Fibroblast of the conjunctiva (primary cell): Measurements from ENCODE around the gene EHD4.

Source experiments
- DNase-seq: peaks from one replicate; pipeline ENCODE4 v3.0.0-alpha.2; 2010; ENCODE audit warnings: low read depth

The EHD4 gene

GRCh38 chr15:41994772-41995475, 22.6 kb upstream of the EHD4 start:
- no peak for DNase-seq

GRCh38 chr15:41994171-41994650, 21.9 kb upstream of the EHD4 start:
- no peak for DNase-seq

- DNase-seq, result no peak
Observed at GRCh38 chr15:41993472-41994170, 21.3 kb upstream of the EHD4 start.

GRCh38 chr15:41992803-41993190, 20.4 kb upstream of the EHD4 start:
- DNase-seq, result no peak

GRCh38 chr15:41992151-41992802, 19.9 kb upstream of the EHD4 start:
- no peak for DNase-seq

GRCh38 chr15:41990691-41991090, 18.3 kb upstream of the EHD4 start:
- DNase-seq, result no peak

- no peak for DNase-seq
Observed at GRCh38 chr15:41990243-41990605, 17.9 kb upstream of the EHD4 start.

GRCh38 chr15:41989573-41990242, 17.4 kb upstream of the EHD4 start:
- peak; percentile 62 for DNase-seq

GRCh38 chr15:41988896-41989572, 16.7 kb upstream of the EHD4 start:
- DNase-seq, result no peak

GRCh38 chr15:41987925-41988275, 15.5 kb upstream of the EHD4 start:
- DNase-seq, result no peak

- DNase-seq, result no peak
Observed at GRCh38 chr15:41987246-41987924, 15.0 kb upstream of the EHD4 start.

- no peak for DNase-seq
Observed at GRCh38 chr15:41985236-41986160, 13.1 kb upstream of the EHD4 start.

GRCh38 chr15:41984622-41985021, 12.3 kb upstream of the EHD4 start:
- no peak for DNase-seq

- no peak for DNase-seq
Observed at GRCh38 chr15:41983621-41984571, 11.5 kb upstream of the EHD4 start.

GRCh38 chr15:41983221-41983620, 10.9 kb upstream of the EHD4 start:
- no peak for DNase-seq

- DNase-seq, result no peak
Observed at GRCh38 chr15:41982133-41982930, 10.0 kb upstream of the EHD4 start.

- no peak for DNase-seq
Observed at GRCh38 chr15:41981371-41982132, 9.2 kb upstream of the EHD4 start.
